Measurements from ENCODE around the gene TPRX2.

GRCh38 chr19:47863514-47863936 is 4.5 kb downstream of the TPRX2 start:
- no peak for TF ChIP-seq MXD3 (CRISPR knock-in tag; IDR thresholded peaks at IDR 0.05)
- TF ChIP-seq USF2 (IDR thresholded peaks at IDR 0.05; ENCODE audit: low read depth, low read length): no peak
- TF ChIP-seq USF2 (CRISPR knock-in tag; IDR thresholded peaks at IDR 0.05; ENCODE audit: borderline replicate concordance): no peak
- TF ChIP-seq SALL2 (CRISPR knock-in tag; IDR thresholded peaks at IDR 0.05): no peak
- peak; percentile 95 for TF ChIP-seq CTCF (CRISPR knock-in tag; IDR thresholded peaks at IDR 0.05)
- no peak for TF ChIP-seq MXI1 (IDR thresholded peaks at IDR 0.05; ENCODE audit: borderline replicate concordance, low read depth, low read length)
- TF ChIP-seq RAD21 (CRISPR knock-in tag; IDR thresholded peaks at IDR 0.05): peak; percentile 67
- 0 out of 2 replicates have a peak, but pooled peaks have one; percentile 33 for TF ChIP-seq IRF2 (CRISPR knock-in tag; IDR thresholded peaks at IDR 0.05)
- TF ChIP-seq RFX5 (IDR thresholded peaks at IDR 0.05; ENCODE audit: low read depth, low read length): no peak
- TF ChIP-seq EP300 (IDR thresholded peaks at IDR 0.05; ENCODE audit: low read depth in 2 of 2, low read length in 2 of 2): no peak
- TF ChIP-seq EP300 (CRISPR knock-in tag; IDR thresholded peaks at IDR 0.05; ENCODE audit: borderline replicate concordance): no peak
- no peak for TF ChIP-seq NR2C2 (CRISPR knock-in tag; IDR thresholded peaks at IDR 0.05; ENCODE audit: borderline replicate concordance)
- no peak for TF ChIP-seq JUND (CRISPR knock-in tag; IDR thresholded peaks at IDR 0.05)
- no peak for TF ChIP-seq ZNF101 (CRISPR knock-in tag; IDR thresholded peaks at IDR 0.05; ENCODE audit: borderline replicate concordance, low read depth)
